Neuronal stem cell (in vitro differentiated cells): ENCODE results near the gene KCNJ11.

Experiments
- DNase-seq: peaks from one replicate; pipeline ENCODE4 v3.0.0-alpha.2; 2013; ENCODE audit warnings: low spot score
- H2AFZ ChIP-seq: one replicate; pipeline ENCODE4 v1.6.1; 2013; ENCODE audit warnings: mild to moderate bottlenecking, low read length, inconsistent platforms
- H2AK5ac ChIP-seq: 2 replicates; pipeline ENCODE4 v1.6.1; 2013; ENCODE audit warnings: low read depth, mild to moderate bottlenecking, inconsistent platforms, low read length, moderate library complexity, mixed read lengths
- H2BK120ac ChIP-seq: 2 replicates; pipeline ENCODE4 v1.6.1; 2013; ENCODE audit warnings: low read depth, mild to moderate bottlenecking, inconsistent platforms, low read length, moderate library complexity, mixed read lengths
- H2BK12ac ChIP-seq: one replicate; pipeline ENCODE4 v1.6.1; 2013; ENCODE audit warnings: low read length, inconsistent platforms
- H2BK15ac ChIP-seq: 2 replicates; pipeline ENCODE4 v1.6.1; 2013; ENCODE audit warnings: mild to moderate bottlenecking, low read length, inconsistent platforms, mixed read lengths
- H2BK5ac ChIP-seq: one replicate; pipeline ENCODE4 v1.6.1; 2013; ENCODE audit warnings: inconsistent platforms, mild to moderate bottlenecking, low read length, moderate library complexity
- H3K14ac ChIP-seq: one replicate; pipeline ENCODE4 v1.6.1; 2013; ENCODE audit warnings: low read length, inconsistent platforms
- H3K18ac ChIP-seq: 2 replicates; pipeline ENCODE4 v1.6.1; 2013; ENCODE audit warnings: low read length, inconsistent platforms
- H3K23ac ChIP-seq: 2 replicates; pipeline ENCODE4 v1.6.1; 2013; ENCODE audit warnings: low read depth, mild to moderate bottlenecking, mixed read lengths, low read length, inconsistent platforms; ENCODE audit not compliant: poor library complexity
- H3K27ac ChIP-seq: replicated peaks from 3 replicates; pipeline ENCODE4 v1.5.1; 2013; ENCODE audit warnings: low read length, inconsistent platforms
- H3K27me3 ChIP-seq, 3 experiments: 2 replicates each; pipeline ENCODE4 v1.6.1; 2013; ENCODE audit warnings: low read length in 3 of 3, mild to moderate bottlenecking in 2 of 3, inconsistent platforms in 1 of 3, low read depth in 1 of 3, mixed read lengths in 1 of 3, moderate library complexity in 1 of 3; ENCODE audit not compliant: control insufficient read depth in 3 of 3, insufficient read depth in 3 of 3
- H3K36me3 ChIP-seq, 2 donors: replicated peaks in 1 of 2; 2 replicates each; pipeline ENCODE4 v1.6.1; 2013; ENCODE audit warnings: low read length in 2 of 2; ENCODE audit not compliant: control insufficient read depth in 2 of 2, insufficient read depth in 2 of 2
- H3K4ac ChIP-seq: 2 replicates; pipeline ENCODE4 v1.6.1; 2013; ENCODE audit warnings: inconsistent platforms, mild to moderate bottlenecking, low read length, moderate library complexity
- H3K4me1 ChIP-seq, 2 donors: 1 replicate in 1 of 2; 2 replicates in 1 of 2; pipeline ENCODE4 v1.6.1; 2013; ENCODE audit warnings: low read length in 2 of 2, low read depth in 1 of 2; ENCODE audit not compliant: control insufficient read depth in 2 of 2, insufficient read depth in 1 of 2
- H3K4me2 ChIP-seq: one replicate; pipeline ENCODE4 v1.6.1; 2013; ENCODE audit warnings: mild to moderate bottlenecking, low read length, inconsistent platforms; ENCODE audit not compliant: insufficient read depth, poor library complexity, severe bottlenecking
- H3K4me3 ChIP-seq, 2 donors: 2 replicates each; pipeline ENCODE4 v1.5.1; 2013; ENCODE audit warnings: low read length in 2 of 2, mild to moderate bottlenecking in 2 of 2, inconsistent platforms in 1 of 2, moderate library complexity in 1 of 2
- H3K79me1 ChIP-seq: one replicate; pipeline ENCODE4 v1.6.1; 2013; ENCODE audit warnings: low read depth, mild to moderate bottlenecking, inconsistent platforms, low read length, moderate library complexity
- H3K9ac ChIP-seq: one replicate; pipeline ENCODE4 v1.6.1; 2013; ENCODE audit warnings: mild to moderate bottlenecking, low read depth, low read length, inconsistent platforms; ENCODE audit not compliant: poor library complexity
- H3K9me3 ChIP-seq, 2 donors: replicated peaks in 1 of 2; 2 replicates each; pipeline versions ENCODE3 to v1.6.1; 2013; ENCODE audit warnings: low read length in 2 of 2, mild to moderate bottlenecking in 2 of 2, inconsistent platforms in 1 of 2, low read depth in 1 of 2, mixed read lengths in 1 of 2, moderate library complexity in 1 of 2; ENCODE audit not compliant: control insufficient read depth in 2 of 2, insufficient read depth in 1 of 2
- H4K8ac ChIP-seq: one replicate; pipeline ENCODE4 v1.6.1; 2013; ENCODE audit warnings: low read depth, mild to moderate bottlenecking, inconsistent platforms, low read length, moderate library complexity
- H4K91ac ChIP-seq: one replicate; pipeline ENCODE4 v1.6.1; 2013; ENCODE audit warnings: low read length, low read depth, mild to moderate bottlenecking, inconsistent platforms; ENCODE audit not compliant: poor library complexity
- WGBS, 2 donors: extraction: QIAGEN DNeasy Blood & Tissue Kit; methylation state at CpG; one replicate each; pipeline ENCODE4 v1.1.7; 2013; ENCODE audit warnings: missing lambda C conversion rate in 2 of 2, mixed read lengths in 1 of 2; ENCODE audit not compliant: insufficient read length in 2 of 2, insufficient replicate concordance in 1 of 2; ENCODE audit errors: extremely low coverage in 2 of 2; 5-methylcytosine and 5-hydroxymethylcytosine counted together

The KCNJ11 gene

GRCh38 chr11:17400048-17400775 lies 11.8 kb upstream of the KCNJ11 start:
- H3K18ac ChIP-seq: no peak overlapping the region
- no peak overlapping the region for H2BK15ac ChIP-seq
- no peak overlapping the region for H3K4me2 ChIP-seq
- no peak overlapping the region for H2AK5ac ChIP-seq
- no peak overlapping the region for H3K27ac ChIP-seq
- no peak overlapping the region for H3K4ac ChIP-seq
- no peak overlapping the region for H3K9ac ChIP-seq
- no peaks in the 10 kb centered on the region for H3K36me3 ChIP-seq
- no peak for DNase-seq
- no CpG with 5 or more reads among the region's 19 CpGs for WGBS, 2 donors
- no peak overlapping the region for H3K23ac ChIP-seq
- no peak overlapping the region for H3K4me3 ChIP-seq
- H4K8ac ChIP-seq: no peak overlapping the region
- no peak overlapping the region for H2BK12ac ChIP-seq
- H3K14ac ChIP-seq: no peak overlapping the region
- no peaks in the 10 kb centered on the region for H3K4me1 ChIP-seq
- H3K79me1 ChIP-seq: no peaks in the 10 kb centered on the region
- H3K9me3 ChIP-seq: no peaks in the 10 kb centered on the region
- H3K27me3 ChIP-seq: peaks cover 0 to 23% (median 0%) of the 10 kb centered on the region in 3 experiments
- no peak overlapping the region for H4K91ac ChIP-seq
- H2AFZ ChIP-seq: no peak overlapping the region
- no peak overlapping the region for H2BK120ac ChIP-seq
- no peak overlapping the region for H2BK5ac ChIP-seq

- no peak overlapping the region for H2AK5ac ChIP-seq
- H3K18ac ChIP-seq: no peak overlapping the region
- H3K27me3 ChIP-seq: peaks cover 0 to 27% (median 0%) of the 10 kb centered on the region in 3 experiments
- no peaks in the 10 kb centered on the region for H3K79me1 ChIP-seq
- no peak overlapping the region for H4K8ac ChIP-seq
- H3K4me2 ChIP-seq: no peak overlapping the region
- no peak for DNase-seq
- no peak overlapping the region for H2BK12ac ChIP-seq
- H3K27ac ChIP-seq: no peak overlapping the region
- no peaks in the 10 kb centered on the region for H3K9me3 ChIP-seq
- H2BK5ac ChIP-seq: no peak overlapping the region
- H2BK120ac ChIP-seq: no peak overlapping the region
- no peak overlapping the region for H2AFZ ChIP-seq
- no peak overlapping the region for H3K14ac ChIP-seq
- no peak overlapping the region for H3K9ac ChIP-seq
- H4K91ac ChIP-seq: no peak overlapping the region
- H3K23ac ChIP-seq: no peak overlapping the region
- no peaks in the 10 kb centered on the region for H3K36me3 ChIP-seq
- H3K4me3 ChIP-seq: no peak overlapping the region
- no peak overlapping the region for H3K4ac ChIP-seq
- H2BK15ac ChIP-seq: no peak overlapping the region
- H3K4me1 ChIP-seq: no peaks in the 10 kb centered on the region
Observed at GRCh38 chr11:17399236-17399635, 10.8 kb upstream of the KCNJ11 start.

GRCh38 chr11:17397311-17398002 lies 9.0 kb upstream of the KCNJ11 start:
- H2BK15ac ChIP-seq: peak overlapping the region; percentile 50
- peak overlapping the region; percentile 74 for H2AK5ac ChIP-seq
- no peak overlapping the region for H2BK120ac ChIP-seq
- no peaks in the 10 kb centered on the region for H3K4me1 ChIP-seq
- DNase-seq: no peak
- H3K9ac ChIP-seq: no peak overlapping the region
- H2BK5ac ChIP-seq: no peak overlapping the region
- H3K23ac ChIP-seq: peak overlapping the region; percentile 68
- no peaks in the 10 kb centered on the region for H3K36me3 ChIP-seq
- H2AFZ ChIP-seq: no peak overlapping the region
- H3K4me3 ChIP-seq: no peak overlapping the region
- H3K27me3 ChIP-seq: peaks cover 0 to 34% (median 0%) of the 10 kb centered on the region in 3 experiments
- H4K8ac ChIP-seq: no peak overlapping the region
- no CpG with 5 or more reads among the region's 14 CpGs for WGBS, 2 donors
- peak overlapping the region; percentile 88 for H3K18ac ChIP-seq
- no peaks in the 10 kb centered on the region for H3K79me1 ChIP-seq
- no peak overlapping the region for H4K91ac ChIP-seq
- no peaks in the 10 kb centered on the region for H3K9me3 ChIP-seq
- no peak overlapping the region for H3K14ac ChIP-seq
- H3K4ac ChIP-seq: no peak overlapping the region
- no peak overlapping the region for H3K4me2 ChIP-seq
- H3K27ac ChIP-seq: no peak overlapping the region
- H2BK12ac ChIP-seq: no peak overlapping the region

- no peaks in the 10 kb centered on the region for H3K36me3 ChIP-seq
- no peak overlapping the region for H2BK120ac ChIP-seq
- H2BK15ac ChIP-seq: no peak overlapping the region
- no peak overlapping the region for H3K27ac ChIP-seq
- H2AFZ ChIP-seq: no peak overlapping the region
- no peak overlapping the region for H2AK5ac ChIP-seq
- no peak overlapping the region for H3K4ac ChIP-seq
- H4K91ac ChIP-seq: no peak overlapping the region
- no peak overlapping the region for H3K14ac ChIP-seq
- no peak overlapping the region for H2BK5ac ChIP-seq
- peak overlapping the region; percentile 13 for H3K9ac ChIP-seq
- no peak for DNase-seq
- no peak overlapping the region for H3K4me3 ChIP-seq
- H3K18ac ChIP-seq: peak overlapping the region; percentile 53
- H3K9me3 ChIP-seq: no peaks in the 10 kb centered on the region
- H2BK12ac ChIP-seq: no peak overlapping the region
- no CpG with 5 or more reads among the region's 22 CpGs for WGBS, 2 donors
- no peaks in the 10 kb centered on the region for H3K4me1 ChIP-seq
- H3K27me3 ChIP-seq: peaks cover 0 to 37% (median 0%) of the 10 kb centered on the region in 3 experiments
- H3K4me2 ChIP-seq: no peak overlapping the region
- no peak overlapping the region for H4K8ac ChIP-seq
- peak overlapping the region; percentile 19 for H3K23ac ChIP-seq
- no peaks in the 10 kb centered on the region for H3K79me1 ChIP-seq
Observed at GRCh38 chr11:17396598-17397310, 8.3 kb upstream of the KCNJ11 start.
